Trophoblast cell (in vitro differentiated cells and primary cell): ENCODE results near the gene ABCA13.
"Not testable (repeated sequence)": the region's sequence is repeated elsewhere in the genome, so short reads cannot be mapped to it uniquely, and the experiment has no call there.

Experiments
- DNase-seq, 2 donors: peaks; one replicate each; pipeline ENCODE4 v3.0.0-alpha.2; 2016
- H2AFZ ChIP-seq: 2 replicates; pipeline ENCODE4 v1.6.1; 2013; ENCODE audit warnings: low read length, moderate library complexity, mild to moderate bottlenecking; ENCODE audit not compliant: insufficient read depth, poor library complexity
- H2AK5ac ChIP-seq: 2 replicates; pipeline ENCODE4 v1.6.1; 2013; ENCODE audit warnings: mild to moderate bottlenecking, low read length
- H2BK120ac ChIP-seq: 2 replicates; pipeline ENCODE4 v1.6.1; 2013; ENCODE audit warnings: low read length, mild to moderate bottlenecking, moderate library complexity; ENCODE audit not compliant: insufficient read depth, poor library complexity
- H2BK12ac ChIP-seq: 2 replicates; pipeline ENCODE4 v1.6.1; 2013; ENCODE audit warnings: mild to moderate bottlenecking, low read length, moderate library complexity
- H2BK5ac ChIP-seq: 2 replicates; pipeline ENCODE4 v1.6.1; 2013; ENCODE audit warnings: low read length, low read depth, moderate library complexity, mild to moderate bottlenecking; ENCODE audit not compliant: poor library complexity
- H3K14ac ChIP-seq: 2 replicates; pipeline ENCODE4 v1.6.1; 2013; ENCODE audit warnings: mild to moderate bottlenecking, low read length
- H3K18ac ChIP-seq: 2 replicates; pipeline ENCODE4 v1.6.1; 2013; ENCODE audit warnings: mild to moderate bottlenecking, low read length
- H3K23ac ChIP-seq: 2 replicates; pipeline ENCODE4 v1.6.1; 2013; ENCODE audit warnings: low read length
- H3K27ac ChIP-seq: 2 replicates; pipeline ENCODE4 v1.5.1; 2013; ENCODE audit warnings: low read depth, mild to moderate bottlenecking, inconsistent platforms, low read length, moderate library complexity
- H3K27me3 ChIP-seq: 2 replicates; pipeline ENCODE4 v1.6.1; 2013; ENCODE audit warnings: inconsistent platforms, mild to moderate bottlenecking, low read length, moderate library complexity; ENCODE audit not compliant: insufficient read depth
- H3K36me3 ChIP-seq, 2 experiments: 1 replicate in 1 of 2; 2 replicates in 1 of 2; pipeline ENCODE4 v1.6.1; 2013; ENCODE audit warnings: low read length in 2 of 2, mild to moderate bottlenecking in 2 of 2, moderate library complexity in 1 of 2; ENCODE audit not compliant: insufficient read depth in 2 of 2, control insufficient read depth in 1 of 2
- H3K4ac ChIP-seq: 2 replicates; pipeline ENCODE4 v1.6.1; 2013; ENCODE audit warnings: low read depth, mild to moderate bottlenecking, low read length, moderate library complexity
- H3K4me1 ChIP-seq, 2 experiments: 1 replicate in 1 of 2; 2 replicates in 1 of 2; pipeline ENCODE4 v1.6.1; 2013; ENCODE audit warnings: low read length in 2 of 2, mild to moderate bottlenecking in 2 of 2, moderate library complexity in 1 of 2; ENCODE audit not compliant: insufficient read depth in 2 of 2, control insufficient read depth in 1 of 2
- H3K4me2 ChIP-seq: 2 replicates; pipeline ENCODE4 v1.6.1; 2013; ENCODE audit warnings: inconsistent platforms, mild to moderate bottlenecking, low read length, moderate library complexity
- H3K4me3 ChIP-seq: 2 replicates; pipeline ENCODE4 v1.5.1; 2013; ENCODE audit warnings: mild to moderate bottlenecking, low read depth, low read length, inconsistent platforms
- H3K79me1 ChIP-seq: one replicate; pipeline ENCODE4 v1.6.1; 2013; ENCODE audit warnings: low read length
- H3K79me2 ChIP-seq: 2 replicates; pipeline ENCODE4 v1.6.1; 2013; ENCODE audit warnings: low read length, mild to moderate bottlenecking; ENCODE audit not compliant: control insufficient read depth, insufficient read depth, poor library complexity
- H3K9ac ChIP-seq: 2 replicates; pipeline ENCODE4 v1.6.1; 2013; ENCODE audit warnings: mild to moderate bottlenecking, low read length
- H3K9me3 ChIP-seq: 2 replicates; pipeline ENCODE4 v1.6.1; 2013; ENCODE audit warnings: low read depth, mild to moderate bottlenecking, control low read depth, inconsistent platforms, low read length; ENCODE audit not compliant: insufficient read depth
- H4K12ac ChIP-seq: 2 replicates; pipeline ENCODE4 v1.6.1; 2013; ENCODE audit warnings: low read depth, mild to moderate bottlenecking, low read length, moderate library complexity
- H4K8ac ChIP-seq: 2 replicates; pipeline ENCODE4 v1.6.1; 2013; ENCODE audit warnings: low read depth, mild to moderate bottlenecking, low read length, moderate library complexity
- H4K91ac ChIP-seq: one replicate; pipeline ENCODE4 v1.6.1; 2013; ENCODE audit warnings: low read depth, mild to moderate bottlenecking, low read length, moderate library complexity
- WGBS: extraction: QIAGEN DNeasy Blood & Tissue Kit; methylation state at CpG from one replicate; pipeline ENCODE4 v1.1.7; 2013; ENCODE audit warnings: missing lambda C conversion rate; ENCODE audit not compliant: insufficient read length, insufficient coverage; ENCODE audit errors: extremely low coverage; 5-methylcytosine and 5-hydroxymethylcytosine counted together

ABCA13 gene

DNA sequence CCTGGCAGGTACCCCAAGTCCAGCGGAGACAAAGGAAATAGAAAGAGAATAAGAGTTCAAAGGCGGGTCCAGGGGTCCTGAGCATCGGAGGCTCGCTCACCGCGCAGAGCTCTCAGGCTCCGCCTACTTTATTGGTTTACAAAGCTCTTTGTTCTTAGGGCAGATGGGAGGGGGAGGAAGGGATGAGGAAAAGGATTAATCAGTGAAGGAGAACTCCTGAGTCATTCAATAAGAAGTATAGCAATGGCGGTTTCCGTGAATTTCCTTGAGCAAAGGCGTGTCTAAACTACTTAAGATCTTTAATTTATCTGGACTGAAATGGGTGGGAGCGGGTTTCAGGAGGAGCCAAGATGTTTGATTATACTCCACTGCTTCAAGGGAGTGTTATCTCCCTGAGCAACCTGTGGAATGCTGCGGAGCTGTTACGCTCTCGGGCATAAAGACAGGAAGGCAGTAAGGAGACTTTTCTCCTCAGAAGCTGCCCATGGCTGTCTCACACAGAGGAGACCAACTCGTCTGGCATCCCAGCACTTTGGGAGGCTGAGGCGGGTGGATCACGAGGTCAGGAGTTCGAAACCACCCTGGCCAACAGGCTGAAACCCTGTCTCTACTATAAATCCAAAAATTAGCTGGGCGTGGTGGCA, 29.8 kb downstream of the ABCA13 start:
- H3K4me1 ChIP-seq, H2BK5ac ChIP-seq, H3K9me3 ChIP-seq, H2AFZ ChIP-seq, H3K79me2 ChIP-seq, H3K79me1 ChIP-seq, H4K91ac ChIP-seq, H3K4me3 ChIP-seq, H4K8ac ChIP-seq, H3K18ac ChIP-seq, H3K27ac ChIP-seq, H4K12ac ChIP-seq, H3K27me3 ChIP-seq, H3K23ac ChIP-seq, H3K4me2 ChIP-seq, H3K4ac ChIP-seq, H2BK120ac ChIP-seq, H3K9ac ChIP-seq, H3K36me3 ChIP-seq, H2BK12ac ChIP-seq, DNase-seq, H2AK5ac ChIP-seq, H3K14ac ChIP-seq: not testable (repeated sequence)
- no CpG with 5 or more reads among the region's 19 CpGs for WGBS

DNA sequence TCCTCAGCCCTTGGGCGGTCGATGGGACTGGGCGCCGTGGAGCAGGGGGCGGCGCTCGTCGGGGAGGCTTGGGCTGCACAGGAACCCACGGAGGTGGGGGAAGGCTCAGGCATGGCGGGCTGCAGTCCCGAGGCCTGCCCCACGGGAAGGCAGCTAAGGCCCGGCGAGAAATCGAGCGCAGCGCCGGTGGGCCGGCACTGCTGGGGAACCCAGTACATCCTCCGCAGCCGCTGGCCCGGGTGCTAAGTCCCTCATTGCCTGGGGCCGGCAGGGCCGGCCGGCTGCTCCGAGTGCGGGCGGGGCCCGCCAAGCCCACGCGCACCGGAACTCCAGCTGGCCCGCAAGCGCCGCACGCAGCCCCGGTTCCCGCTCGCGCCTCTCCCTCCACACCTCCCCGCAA, 31.7 kb downstream of the ABCA13 start:
- H3K4ac ChIP-seq, DNase-seq: not testable (repeated sequence)

DNA sequence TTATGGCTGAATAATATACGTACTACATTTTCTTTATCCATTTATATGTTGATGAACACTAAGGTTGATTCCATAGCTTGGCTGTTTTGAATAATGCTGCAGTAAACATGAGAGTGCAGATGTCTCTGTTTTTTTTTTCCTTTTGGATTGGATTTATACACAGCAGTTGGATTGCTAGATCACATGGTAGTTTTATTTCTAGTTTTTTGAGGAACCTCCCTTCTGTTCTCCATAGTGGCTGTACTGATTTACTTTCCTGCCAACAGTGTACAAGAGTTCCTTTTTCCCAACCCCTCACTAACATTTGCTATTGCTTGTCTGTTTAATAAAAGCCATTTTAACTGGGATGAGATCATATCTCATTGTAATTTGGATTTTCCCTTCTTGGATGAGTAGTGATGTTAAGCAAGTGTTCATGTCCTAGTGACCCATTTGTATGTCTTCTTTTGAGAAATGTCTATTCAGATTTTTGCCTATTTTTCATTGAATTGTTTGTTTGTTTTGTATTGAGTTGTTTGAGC, 36.0 kb downstream of the ABCA13 start:
- WGBS: no CpG with 5 or more reads among the region's 1 CpG
- Histone ChIP-seq H2BK120ac (no peak overlapping the region), H3K27ac (no peak overlapping the region)

More for the DNA sequence above, 31.7 kb downstream of the ABCA13 start:
- H2BK12ac ChIP-seq, H3K79me1 ChIP-seq, H3K4me1 ChIP-seq, H3K18ac ChIP-seq, H4K12ac ChIP-seq, H2BK120ac ChIP-seq, H3K27ac ChIP-seq, H3K23ac ChIP-seq, H3K4me2 ChIP-seq, H2AFZ ChIP-seq, H4K91ac ChIP-seq, H3K9ac ChIP-seq, H4K8ac ChIP-seq, H3K14ac ChIP-seq, H3K9me3 ChIP-seq, H3K36me3 ChIP-seq, H2AK5ac ChIP-seq, H3K4me3 ChIP-seq, H3K79me2 ChIP-seq, H2BK5ac ChIP-seq, H3K27me3 ChIP-seq: not testable (repeated sequence)
- WGBS: no CpG with 5 or more reads among the region's 41 CpGs

DNA sequence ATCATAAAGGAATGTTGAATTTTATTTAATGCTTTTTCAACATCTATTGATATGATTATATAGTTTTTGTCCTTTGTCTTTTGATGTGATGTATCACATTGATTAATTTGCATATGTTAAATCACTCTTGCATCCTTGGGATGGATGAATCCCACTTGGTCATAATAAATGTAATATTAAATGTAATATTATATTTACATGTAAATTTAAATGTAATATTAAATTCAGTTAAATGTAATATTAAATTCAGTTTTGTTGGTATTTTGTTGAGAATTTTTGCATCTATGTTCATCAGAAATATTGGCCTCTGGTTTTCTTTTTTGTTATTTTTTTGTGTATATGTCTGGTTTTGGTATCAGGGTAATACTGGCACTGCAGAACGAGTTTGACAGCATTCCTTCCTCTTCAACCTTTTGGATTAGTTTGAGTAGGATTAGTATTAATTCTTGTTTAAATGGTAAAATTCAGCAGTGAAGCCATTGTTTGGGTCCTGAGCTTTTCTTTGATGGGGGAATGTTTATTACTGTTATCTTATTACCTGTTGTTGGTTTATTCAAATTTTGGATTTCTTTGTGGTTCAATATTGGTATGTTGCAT, 37.8 kb downstream of the ABCA13 start:
- Histone ChIP-seq H3K27me3 (no peaks in the 10 kb centered on the region), H3K18ac (no peak overlapping the region), H2BK12ac (no peak overlapping the region), H3K9ac (no peak overlapping the region), H3K36me3 (no peaks in the 10 kb centered on the region), H3K79me2 (no peaks in the 10 kb centered on the region), H2BK120ac (no peak overlapping the region), H3K9me3 (peaks cover 2% of the 10 kb centered on the region), H3K27ac (no peak overlapping the region), H4K12ac (no peak overlapping the region), H3K4me1 (no peaks in the 10 kb centered on the region), H3K14ac (no peak overlapping the region), H2BK5ac (no peak overlapping the region), H3K4me3 (no peak overlapping the region), H2AFZ (no peak overlapping the region), H2AK5ac (no peak overlapping the region), H3K23ac (no peak overlapping the region), H3K4me2 (no peak overlapping the region), H4K8ac (no peak overlapping the region), H3K79me1 (no peaks in the 10 kb centered on the region), H3K4ac (no peak overlapping the region), H4K91ac (no peak overlapping the region)
- DNase-seq: peak; percentile 22 to 60
- WGBS: no CpG with 5 or more reads among the region's 1 CpG

More for the DNA sequence above, 36.0 kb downstream of the ABCA13 start:
- Histone ChIP-seq H3K27me3 (no peaks in the 10 kb centered on the region), H3K4me1 (no peaks in the 10 kb centered on the region), H3K79me2 (no peaks in the 10 kb centered on the region), H3K4ac (no peak overlapping the region), H3K4me2 (no peak overlapping the region), H4K12ac (no peak overlapping the region), H3K4me3 (no peak overlapping the region), H3K79me1 (no peaks in the 10 kb centered on the region), H2BK12ac (no peak overlapping the region), H3K36me3 (no peaks in the 10 kb centered on the region), H3K9ac (no peak overlapping the region), H4K8ac (no peak overlapping the region), H3K14ac (no peak overlapping the region), H3K23ac (no peak overlapping the region), H3K9me3 (peaks cover 2% of the 10 kb centered on the region), H2BK5ac (no peak overlapping the region), H3K18ac (no peak overlapping the region), H2AFZ (no peak overlapping the region), H2AK5ac (no peak overlapping the region), H4K91ac (no peak overlapping the region)
- DNase-seq: no peak
